Tibial artery (tissue), 4 donors: ENCODE measurements around the gene ENKUR.
A peak's percentile ranks its signal among the peaks of the same experiment; 100 is the strongest.

Experiments
- DNase-seq, 2 donors: peaks; one replicate each; pipeline ENCODE4 v3.0.0-alpha.2; 2019
- H3K27ac ChIP-seq, 2 donors: fragments of 200-600 bp; sonication (generic) in 1 of 2; 1 replicate in 1 of 2; 2 replicates in 1 of 2; pipeline ENCODE4 v1.5.1; 2018 to 2019; ENCODE audit warnings: mild to moderate bottlenecking in 1 of 2
- H3K27me3 ChIP-seq, 2 donors: fragments of 200-600 bp; sonication (generic) in 1 of 2; one replicate each; pipeline versions ENCODE4 v1.5.1 to v1.6.0; 2016 to 2019
- H3K36me3 ChIP-seq, 3 donors: fragments of 200-600 bp; sonication (generic) in 2 of 3; one replicate each; pipeline ENCODE4 v1.5.1; 2016 to 2019; ENCODE audit warnings: mild to moderate bottlenecking in 2 of 3
- H3K4me1 ChIP-seq, 4 donors: fragments of 200-600 bp; sonication (generic) in 2 of 4; 1 replicate in 3 of 4; 2 replicates in 1 of 4; pipeline ENCODE4 v1.5.1; 2016 to 2019
- H3K4me3 ChIP-seq, 2 donors: fragments of 200-600 bp; sonication (generic) in 1 of 2; 1 replicate in 1 of 2; 2 replicates in 1 of 2; pipeline ENCODE4 v1.5.1; 2018 to 2019; ENCODE audit warnings: mild to moderate bottlenecking in 2 of 2
- H3K9me3 ChIP-seq, 3 donors: fragments of 200-600 bp; sonication (generic) in 1 of 3; one replicate each; pipeline ENCODE4 v1.5.1; 2016 to 2019
- intact Hi-C: fragments of 100-400 bp; cut with DNase I; formaldehyde crosslinking; loops from one replicate; pipeline ENCODE4 v1.15.0; 2023; ENCODE audit warnings: low total_unique reads
- TF ChIP-seq, protein P1 (sequence below), 2 experiments: fragments of 200-600 bp in 1 of 2; fragments of 450-650 bp in 1 of 2; IDR thresholded peaks; one replicate each; pipeline ENCODE4 v1.5.1; 2017 to 2019; ENCODE audit warnings: antibody characterized with exemption in 2 of 2, mild to moderate bottlenecking in 1 of 2, moderate library complexity in 1 of 2

Gene ENKUR

DNA sequence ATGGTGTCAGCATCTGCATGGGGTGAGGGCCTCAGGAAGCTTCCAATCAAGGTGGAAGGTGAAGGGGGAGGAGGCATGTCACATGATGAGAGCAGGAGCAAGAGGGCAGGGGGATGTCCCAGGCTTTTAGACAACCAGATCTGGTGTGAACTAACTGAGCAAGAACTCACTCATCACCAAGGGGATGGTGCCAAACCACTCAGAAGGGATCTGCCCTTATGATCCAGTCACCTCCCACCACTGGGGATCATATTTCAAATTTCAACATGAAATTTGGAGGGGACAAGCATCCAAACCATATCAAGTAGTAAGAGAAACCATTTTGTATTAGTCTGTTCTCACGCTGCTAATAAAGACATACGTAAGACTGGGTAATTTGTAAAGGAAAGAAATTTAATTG, 34.0 kb upstream of the ENKUR start:
- intact Hi-C loops = no loop called here
- TF ChIP-seq, protein P1, sequence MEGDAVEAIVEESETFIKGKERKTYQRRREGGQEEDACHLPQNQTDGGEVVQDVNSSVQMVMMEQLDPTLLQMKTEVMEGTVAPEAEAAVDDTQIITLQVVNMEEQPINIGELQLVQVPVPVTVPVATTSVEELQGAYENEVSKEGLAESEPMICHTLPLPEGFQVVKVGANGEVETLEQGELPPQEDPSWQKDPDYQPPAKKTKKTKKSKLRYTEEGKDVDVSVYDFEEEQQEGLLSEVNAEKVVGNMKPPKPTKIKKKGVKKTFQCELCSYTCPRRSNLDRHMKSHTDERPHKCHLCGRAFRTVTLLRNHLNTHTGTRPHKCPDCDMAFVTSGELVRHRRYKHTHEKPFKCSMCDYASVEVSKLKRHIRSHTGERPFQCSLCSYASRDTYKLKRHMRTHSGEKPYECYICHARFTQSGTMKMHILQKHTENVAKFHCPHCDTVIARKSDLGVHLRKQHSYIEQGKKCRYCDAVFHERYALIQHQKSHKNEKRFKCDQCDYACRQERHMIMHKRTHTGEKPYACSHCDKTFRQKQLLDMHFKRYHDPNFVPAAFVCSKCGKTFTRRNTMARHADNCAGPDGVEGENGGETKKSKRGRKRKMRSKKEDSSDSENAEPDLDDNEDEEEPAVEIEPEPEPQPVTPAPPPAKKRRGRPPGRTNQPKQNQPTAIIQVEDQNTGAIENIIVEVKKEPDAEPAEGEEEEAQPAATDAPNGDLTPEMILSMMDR (IDR thresholded peaks at IDR 0.05) = no peak

DNA sequence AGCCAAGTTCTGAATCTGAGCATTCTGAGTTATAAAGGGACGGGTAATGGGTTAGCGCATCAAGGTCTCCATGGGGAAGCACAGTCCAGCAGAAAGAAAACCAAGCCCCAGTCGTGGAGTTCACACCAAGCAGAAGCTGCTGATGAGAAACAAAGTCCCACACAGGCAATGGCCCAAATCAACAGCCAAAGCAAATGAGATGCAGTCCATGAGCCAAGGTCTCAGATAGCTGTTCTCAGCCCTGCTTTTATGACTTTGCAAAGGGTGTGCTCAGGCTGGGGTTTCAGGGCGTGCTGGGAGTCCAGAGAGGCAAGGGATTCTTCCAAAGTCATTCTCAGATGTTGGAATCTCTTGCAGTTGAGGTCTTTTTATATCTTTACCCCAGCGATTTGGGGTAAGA, 32.5 kb upstream of the ENKUR start:
- H3K4me3 ChIP-seq = no peak overlapping the region
- intact Hi-C loops = no loop called here
- no peaks in the 10 kb centered on the region for H3K36me3 ChIP-seq
- no peaks in the 10 kb centered on the region for H3K27me3 ChIP-seq
- TF ChIP-seq, protein P1 (IDR thresholded peaks at IDR 0.05) = no peak
- peak in 1 of 2 donors; percentile 46 for DNase-seq
- peaks cover 0 to 6% (median 0%) of the 10 kb centered on the region in 4 donors for H3K4me1 ChIP-seq
- H3K27ac ChIP-seq = peak overlapping the region; percentile 20 to 35
- no peaks in the 10 kb centered on the region for H3K9me3 ChIP-seq

More for the DNA sequence above, 34.0 kb upstream of the ENKUR start:
- H3K9me3 ChIP-seq = no peaks in the 10 kb centered on the region
- H3K36me3 ChIP-seq = no peaks in the 10 kb centered on the region
- no peaks in the 10 kb centered on the region for H3K27me3 ChIP-seq
- no peak overlapping the region for H3K27ac ChIP-seq
- peaks cover 0 to 6% (median 0%) of the 10 kb centered on the region in 4 donors for H3K4me1 ChIP-seq
- no peak overlapping the region for H3K4me3 ChIP-seq
- no peak for DNase-seq

DNA sequence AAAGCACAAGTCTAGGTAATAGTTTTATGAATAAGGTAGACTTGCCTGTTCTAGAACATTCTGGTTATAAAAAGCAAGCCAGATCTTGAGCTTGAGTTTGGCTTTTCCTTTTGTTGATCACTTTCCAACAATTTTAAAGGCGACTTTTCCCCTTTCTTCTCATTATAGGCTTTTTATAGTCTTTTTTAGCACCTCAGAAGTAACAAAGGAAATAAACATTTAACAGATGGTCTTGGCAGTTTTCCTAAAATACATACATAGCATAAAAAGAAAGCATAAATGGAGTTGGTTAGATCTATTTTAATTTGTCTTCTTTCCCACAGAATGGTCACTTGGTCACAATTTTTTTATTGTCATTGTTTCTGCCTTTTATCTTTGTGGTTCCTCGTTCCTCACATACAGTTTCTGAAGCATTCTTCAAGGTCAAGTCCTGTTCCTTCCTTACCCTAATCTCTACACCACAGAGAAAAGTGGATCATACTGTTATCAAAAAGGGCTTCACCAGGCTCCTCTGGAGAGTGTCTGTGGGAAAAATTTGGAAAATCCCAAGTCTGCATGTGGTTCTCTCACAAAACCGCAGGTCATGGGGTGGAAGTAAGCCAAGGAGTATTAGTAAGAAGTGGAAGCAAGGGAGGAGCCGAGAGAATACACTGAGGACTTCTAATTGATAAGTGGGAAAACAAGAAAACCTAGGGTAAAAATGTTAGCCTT, 31.8 kb upstream of the ENKUR start:
- TF ChIP-seq, protein P1 (IDR thresholded peaks at IDR 0.05) = no peak
- DNase-seq = peak in 1 of 2 donors; percentile 54
- intact Hi-C loops = no loop called here
- Histone ChIP-seq H3K4me3 (no peak overlapping the region), H3K4me1 (peaks cover 0 to 6% (median 0%) of the 10 kb centered on the region in 4 donors), H3K36me3 (no peaks in the 10 kb centered on the region), H3K27me3 (no peaks in the 10 kb centered on the region), H3K27ac (peak overlapping the region; percentile 20 to 35), H3K9me3 (no peaks in the 10 kb centered on the region)

DNA sequence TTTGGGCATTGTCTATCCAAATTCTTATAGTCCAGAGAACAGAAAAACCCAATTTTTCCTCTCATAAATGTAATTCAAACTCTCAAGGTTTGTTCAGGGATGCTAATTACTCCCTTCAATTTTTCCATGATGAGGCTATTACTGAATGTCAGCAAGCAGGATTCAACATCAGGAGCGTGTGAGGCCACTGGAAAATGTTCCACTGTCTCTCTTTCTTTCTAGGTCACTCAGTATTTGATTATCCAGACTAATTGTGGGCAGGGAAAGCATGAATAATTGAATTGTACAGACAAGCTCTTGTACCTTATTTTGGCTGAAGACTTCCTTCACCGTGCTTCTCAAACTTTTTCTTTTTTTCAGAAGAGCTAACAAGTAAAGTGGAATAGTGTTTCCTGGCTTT, 31.1 kb upstream of the ENKUR start:
- Histone ChIP-seq H3K4me3 (no peak overlapping the region), H3K27ac (peak overlapping the region in 1 of 2 donors; percentile 35), H3K27me3 (no peaks in the 10 kb centered on the region), H3K4me1 (peaks cover 0 to 6% (median 0%) of the 10 kb centered on the region in 4 donors), H3K9me3 (no peaks in the 10 kb centered on the region), H3K36me3 (no peaks in the 10 kb centered on the region)
- no peak for DNase-seq
- intact Hi-C loops = no loop called here
- TF ChIP-seq, protein P1 (IDR thresholded peaks at IDR 0.05) = no peak

DNA sequence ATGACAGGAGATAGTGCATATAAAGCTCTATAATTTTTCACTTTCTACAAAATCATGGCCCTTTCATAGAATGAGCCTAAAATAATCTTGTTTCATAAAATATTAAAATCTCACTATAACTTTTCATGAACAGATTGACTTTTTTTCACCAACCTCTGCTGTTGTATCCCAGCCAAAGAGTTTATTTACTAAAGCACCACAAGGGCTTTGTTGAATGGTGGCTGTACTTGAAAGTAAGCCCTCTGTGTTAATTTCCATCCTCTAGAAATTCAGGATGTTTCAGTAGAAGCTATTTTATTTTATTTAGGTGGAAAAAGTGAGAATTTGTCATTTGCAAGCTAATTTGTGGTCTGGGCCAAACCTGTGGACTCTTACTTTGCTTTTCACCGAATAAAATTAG, 30.7 kb upstream of the ENKUR start:
- no peaks in the 10 kb centered on the region for H3K27me3 ChIP-seq
- TF ChIP-seq, protein P1 (IDR thresholded peaks at IDR 0.05) = no peak
- H3K4me1 ChIP-seq = peaks cover 0 to 6% (median 0%) of the 10 kb centered on the region in 4 donors
- no peak for DNase-seq
- no peak overlapping the region for H3K4me3 ChIP-seq
- no peaks in the 10 kb centered on the region for H3K36me3 ChIP-seq
- H3K9me3 ChIP-seq = no peaks in the 10 kb centered on the region
- no peak overlapping the region for H3K27ac ChIP-seq
- intact Hi-C loops = no loop called here
